Activated CD8-positive, alpha-beta memory T cell treated with anti-CD3 and anti-CD28 coated beads for 24 hours (primary cell): Measurements from ENCODE around the gene FXYD7.
"Not testable (repeated sequence)": the region's sequence is repeated elsewhere in the genome, so short reads cannot be mapped to it uniquely, and the experiment has no call there.

Source experiments
- DNase-seq: peaks from one replicate; pipeline ENCODE4 v3.0.0-alpha.2; 2020

The FXYD7 gene

DNA sequence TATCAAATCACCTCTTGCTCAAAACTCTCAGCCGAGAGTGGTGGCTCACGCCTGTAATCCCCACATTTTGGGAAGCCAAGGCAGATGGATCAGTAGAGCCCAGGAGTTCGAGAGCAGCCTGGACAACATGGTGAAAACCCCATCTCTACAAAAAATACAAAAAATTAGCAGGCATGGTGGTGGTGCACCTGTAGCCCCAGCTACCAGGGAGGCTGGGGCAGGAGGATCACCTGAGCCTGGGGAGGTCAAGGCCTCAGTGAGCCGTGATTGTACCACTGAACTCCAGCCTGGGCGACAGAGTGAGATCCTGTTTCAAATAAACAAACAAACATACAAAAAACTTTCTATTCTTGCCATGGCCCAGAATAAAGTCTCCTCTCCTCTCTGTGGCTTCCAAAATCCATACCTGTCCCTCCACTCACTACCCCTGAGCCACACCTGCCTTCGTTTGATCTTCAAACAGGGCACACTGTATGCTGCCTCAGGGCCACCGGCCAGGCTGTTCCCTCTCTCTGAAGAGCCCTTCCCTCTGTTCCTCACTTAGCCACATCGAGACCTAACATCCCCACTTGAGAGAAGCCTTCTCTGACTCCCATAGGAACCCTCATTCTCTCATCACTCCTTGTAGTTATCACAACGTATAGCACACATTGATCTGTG lies 14.5 kb upstream of the FXYD7 start:
- DNase-seq, result no peak

DNA sequence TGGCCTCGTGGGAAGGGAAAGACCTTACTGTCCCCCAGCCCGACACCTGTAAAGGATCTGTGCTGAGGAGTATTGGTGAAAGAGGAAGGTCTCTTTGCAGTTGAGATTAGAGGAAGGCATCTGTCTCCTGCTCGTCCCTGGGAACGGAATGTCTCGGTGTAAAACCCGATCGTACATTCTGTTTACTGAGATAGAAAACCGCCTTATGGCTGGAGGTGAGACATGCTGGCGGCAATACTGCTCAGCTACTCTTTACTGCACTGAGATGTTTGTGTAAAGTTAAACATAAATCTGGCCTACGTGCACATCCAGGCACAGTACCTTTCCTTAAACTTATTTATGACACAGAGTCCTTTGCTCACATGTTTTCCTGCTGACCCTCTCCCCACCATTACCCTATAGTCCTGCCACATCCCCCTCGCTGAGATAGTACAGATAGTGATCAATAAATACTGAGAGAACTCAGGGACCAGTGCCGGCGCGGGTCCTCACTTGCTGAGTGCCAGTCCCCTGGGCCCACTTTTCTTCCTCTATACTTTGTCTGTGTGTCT lies 13.3 kb upstream of the FXYD7 start:
- not testable (repeated sequence) for DNase-seq

DNA sequence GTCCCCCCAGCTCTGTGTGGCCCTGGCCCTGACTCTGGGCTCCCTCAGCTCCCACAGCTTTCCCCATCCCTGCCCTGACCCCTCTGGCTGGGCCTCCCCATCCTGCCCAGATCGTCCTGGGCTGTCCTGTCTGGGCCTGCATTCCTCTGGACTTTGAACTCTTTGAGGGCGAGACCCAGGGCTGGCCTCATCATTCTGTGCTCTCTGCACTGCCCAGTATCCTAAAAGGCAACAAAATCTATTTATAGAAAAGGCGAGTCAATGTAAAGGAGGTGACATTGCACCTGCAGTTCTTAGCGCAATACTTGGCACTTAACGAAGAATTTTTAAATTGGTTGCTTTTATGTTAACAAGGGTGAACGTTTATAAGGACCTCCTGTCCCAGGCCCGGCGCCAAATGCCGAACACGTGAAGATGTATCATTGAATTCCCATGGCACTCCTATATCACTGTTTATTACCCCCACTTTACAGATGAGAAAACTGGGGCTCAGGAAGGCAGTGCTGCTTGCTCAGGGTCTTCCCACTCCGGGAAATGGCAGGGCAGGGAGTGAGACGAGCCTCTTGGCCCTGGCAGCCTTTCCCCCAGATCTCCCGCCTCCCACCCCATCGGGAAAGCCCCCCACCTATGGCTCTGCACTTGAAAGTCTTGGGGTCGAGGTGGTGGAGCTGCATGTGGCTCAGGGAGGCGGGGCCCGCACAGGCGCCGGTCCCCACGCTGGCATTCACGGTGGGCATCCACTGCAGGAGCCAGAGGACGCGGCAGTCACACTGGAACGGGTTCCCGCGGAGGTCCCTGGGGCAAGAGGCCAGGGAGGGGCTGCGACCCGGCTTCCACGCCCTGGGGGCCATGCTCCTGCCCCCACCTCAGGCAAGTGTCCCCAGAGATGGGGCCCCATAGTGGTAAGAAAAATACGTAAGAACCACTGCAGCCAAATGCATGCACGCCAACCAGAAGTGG lies 12.0 kb upstream of the FXYD7 start:
- DNase-seq, result no peak

DNA sequence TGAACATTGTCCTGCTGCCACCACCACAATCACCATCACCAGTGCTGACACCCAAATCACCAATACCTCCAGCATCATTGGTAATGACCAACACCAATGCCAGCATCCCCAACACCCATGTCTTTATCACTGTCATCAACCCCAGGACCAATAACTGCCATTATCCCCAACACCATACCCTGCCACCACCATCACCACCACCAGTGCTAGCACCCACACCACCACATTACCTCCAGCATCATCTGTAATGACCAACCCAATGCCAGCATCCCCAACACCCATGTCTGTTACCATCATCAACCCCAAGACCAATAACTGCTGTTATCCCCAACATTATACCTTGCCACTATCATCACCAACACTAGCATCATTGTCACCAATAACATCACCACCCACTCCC lies 10.8 kb upstream of the FXYD7 start:
- no peak for DNase-seq

DNA sequence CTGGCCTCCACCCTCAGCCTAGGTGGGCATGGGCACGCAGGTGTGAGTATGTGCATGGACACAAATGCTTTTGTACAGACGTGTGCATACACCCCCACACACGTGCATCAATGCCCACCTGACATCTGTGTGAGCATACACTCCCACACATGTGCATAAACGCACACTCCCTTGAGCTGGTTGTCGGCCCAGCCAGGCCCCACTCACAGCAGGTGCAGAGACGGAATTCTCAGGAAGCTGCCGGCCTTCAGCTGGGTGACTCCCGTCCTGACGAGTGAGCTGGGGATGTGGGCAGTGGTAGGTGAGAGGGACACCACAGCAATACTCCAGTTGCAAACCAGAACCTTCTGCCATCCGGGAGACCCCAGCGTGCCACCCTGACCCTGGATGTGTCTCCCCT lies 9.2 kb upstream of the FXYD7 start:
- DNase-seq, result no peak

DNA sequence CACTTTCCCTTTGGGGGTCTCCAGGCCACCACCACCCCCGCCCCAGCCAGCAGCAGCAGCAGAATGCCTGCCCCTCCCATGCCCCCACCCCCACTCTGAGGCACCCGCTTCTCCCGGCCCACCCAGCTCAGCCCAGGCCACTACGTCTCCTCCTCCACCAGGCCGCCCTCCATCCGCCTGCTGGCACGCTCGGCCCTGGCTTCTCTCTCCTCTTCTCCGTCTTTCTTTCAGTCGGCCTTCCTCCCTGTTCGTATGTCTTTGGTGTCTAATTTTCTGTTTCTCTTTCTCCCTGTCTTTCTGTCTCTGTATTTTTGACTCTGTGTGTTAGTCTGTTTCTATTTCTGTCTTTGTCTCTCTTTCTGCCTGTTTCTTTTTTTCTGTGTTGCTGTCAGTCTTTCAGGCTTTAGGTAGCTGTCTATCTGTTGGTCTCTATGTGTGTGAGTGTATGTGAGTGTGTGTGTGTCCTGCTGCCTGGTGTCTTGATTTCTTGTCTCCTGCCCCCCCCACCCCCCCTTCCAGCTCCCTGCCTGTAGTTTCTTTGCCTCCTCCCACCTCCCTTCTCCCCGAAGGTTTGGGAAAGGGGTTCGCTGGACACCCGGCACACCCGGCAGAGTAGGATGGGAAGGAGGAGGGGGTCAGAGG lies 8.3 kb upstream of the FXYD7 start, which contains the start of gene LGI4:
LGI4 (minus strand) TSS at position 459 of the 642 bp plus-strand sequence; CDS start at position 80, 379 bp downstream.
- no peak for DNase-seq

DNA sequence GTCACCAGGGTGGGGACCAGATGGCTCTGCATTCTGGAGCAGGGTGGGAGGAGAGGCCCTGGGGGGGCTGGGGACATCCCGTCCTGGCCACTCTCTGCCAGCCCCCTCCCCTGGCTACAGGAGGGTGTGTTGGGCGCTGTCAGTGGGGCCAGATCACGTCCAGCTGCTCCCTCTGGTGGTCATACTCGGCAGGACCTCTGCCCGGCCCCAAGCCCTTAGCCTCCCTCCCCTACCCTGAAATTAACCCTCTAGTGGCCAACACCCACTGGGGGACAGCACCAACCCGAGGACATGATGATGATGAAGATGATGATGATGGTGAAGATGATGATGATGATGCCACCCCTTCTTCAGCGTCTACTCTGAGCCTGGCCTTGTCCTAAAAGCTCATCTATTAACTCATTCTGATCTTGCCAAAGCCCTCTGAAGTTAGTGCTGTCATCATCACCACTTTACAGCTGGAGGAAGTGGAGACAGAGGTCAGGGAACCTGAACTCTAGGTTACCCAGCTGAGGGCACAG lies 7.6 kb upstream of the FXYD7 start:
- DNase-seq, result peak; percentile 83

DNA sequence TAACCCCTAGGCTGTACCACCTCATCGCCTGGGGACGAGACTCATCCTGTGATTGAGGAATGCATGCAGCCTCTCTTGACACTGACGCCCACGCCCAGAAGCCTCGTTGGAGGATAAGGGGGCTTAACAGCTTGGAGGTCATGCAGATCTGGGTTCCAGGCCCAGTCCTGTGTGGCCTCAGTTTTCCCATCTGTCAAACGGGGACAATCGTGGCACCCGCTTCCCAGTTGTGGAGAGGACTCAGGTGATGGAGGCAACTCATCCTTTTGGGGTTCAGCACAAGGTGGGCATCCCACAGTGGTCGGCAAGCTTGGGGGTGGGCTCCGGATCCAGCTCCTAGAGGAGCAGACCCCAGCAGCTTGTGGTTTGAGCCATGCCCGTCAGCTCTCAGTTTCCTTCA lies 6.8 kb upstream of the FXYD7 start:
- no peak for DNase-seq

DNA sequence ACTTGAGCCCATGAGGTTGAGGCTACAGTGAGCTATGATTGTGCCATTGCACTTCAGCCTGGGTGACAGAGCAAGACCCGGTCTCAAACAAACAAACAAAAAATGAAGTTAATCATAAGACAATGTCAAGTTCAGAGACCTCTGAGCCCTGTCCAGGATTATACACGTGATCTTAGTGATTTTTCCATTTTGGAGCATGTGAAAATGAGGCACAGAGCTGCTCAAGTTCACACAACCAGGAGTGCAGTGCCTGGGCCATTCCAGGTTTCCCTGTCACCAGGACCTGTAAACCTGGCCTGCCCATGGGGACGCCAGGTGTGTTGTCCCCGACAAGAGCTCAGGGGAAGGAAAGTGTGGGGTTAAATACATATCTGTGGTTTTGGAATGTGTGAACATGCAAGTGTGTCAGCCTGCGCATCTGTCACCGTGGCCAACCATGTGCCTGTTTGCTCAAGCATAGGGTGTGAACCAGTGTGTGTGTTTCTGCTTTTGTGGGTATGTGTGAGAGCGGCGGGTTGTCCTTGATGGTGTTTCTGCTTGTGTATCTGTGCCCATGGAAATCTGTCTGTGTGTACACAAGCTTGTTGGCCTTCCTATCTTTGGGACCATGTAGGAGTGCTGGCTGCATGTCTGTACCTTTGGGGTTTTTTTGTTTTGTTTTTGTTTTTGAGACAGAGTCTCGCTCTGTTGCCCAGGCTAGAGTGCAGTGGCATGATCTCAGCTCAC lies 5.9 kb upstream of the FXYD7 start:
- no peak for DNase-seq

DNA sequence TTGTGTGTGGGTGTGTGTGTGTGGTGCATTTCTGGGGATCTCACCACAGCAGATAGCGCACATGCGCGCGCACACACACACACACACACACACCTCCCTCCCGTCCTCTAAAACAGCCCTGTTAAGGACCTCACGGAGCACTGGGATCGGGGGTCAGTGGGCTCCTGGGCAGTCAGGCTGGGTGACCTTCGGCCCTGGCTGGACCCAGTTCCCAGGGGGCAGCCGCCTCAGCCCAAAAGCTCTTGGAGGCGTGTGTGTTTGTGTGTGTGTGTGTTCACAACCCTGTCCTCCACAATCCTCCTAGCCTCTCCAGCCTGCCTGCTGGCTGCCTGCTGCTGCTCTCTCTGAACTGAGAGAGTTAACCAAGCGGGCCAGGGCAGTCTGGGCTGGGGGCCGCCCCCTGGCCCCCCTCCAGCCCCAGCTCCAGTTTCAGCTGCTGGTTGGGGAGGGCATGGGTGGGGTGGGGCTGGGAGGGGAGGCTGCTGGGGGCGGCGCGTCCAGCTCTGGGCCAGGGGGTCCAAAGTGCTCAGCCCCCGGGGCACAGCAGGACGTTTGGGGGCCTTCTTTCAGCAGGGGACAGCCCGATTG lies 4.7 kb upstream of the FXYD7 start, which contains the start of gene FXYD1:
FXYD1 (plus strand) TSS at position 520 of the 588 bp plus-strand sequence. CDS start 1,256 bp downstream, outside the sequence.
- DNase-seq, result no peak

DNA sequence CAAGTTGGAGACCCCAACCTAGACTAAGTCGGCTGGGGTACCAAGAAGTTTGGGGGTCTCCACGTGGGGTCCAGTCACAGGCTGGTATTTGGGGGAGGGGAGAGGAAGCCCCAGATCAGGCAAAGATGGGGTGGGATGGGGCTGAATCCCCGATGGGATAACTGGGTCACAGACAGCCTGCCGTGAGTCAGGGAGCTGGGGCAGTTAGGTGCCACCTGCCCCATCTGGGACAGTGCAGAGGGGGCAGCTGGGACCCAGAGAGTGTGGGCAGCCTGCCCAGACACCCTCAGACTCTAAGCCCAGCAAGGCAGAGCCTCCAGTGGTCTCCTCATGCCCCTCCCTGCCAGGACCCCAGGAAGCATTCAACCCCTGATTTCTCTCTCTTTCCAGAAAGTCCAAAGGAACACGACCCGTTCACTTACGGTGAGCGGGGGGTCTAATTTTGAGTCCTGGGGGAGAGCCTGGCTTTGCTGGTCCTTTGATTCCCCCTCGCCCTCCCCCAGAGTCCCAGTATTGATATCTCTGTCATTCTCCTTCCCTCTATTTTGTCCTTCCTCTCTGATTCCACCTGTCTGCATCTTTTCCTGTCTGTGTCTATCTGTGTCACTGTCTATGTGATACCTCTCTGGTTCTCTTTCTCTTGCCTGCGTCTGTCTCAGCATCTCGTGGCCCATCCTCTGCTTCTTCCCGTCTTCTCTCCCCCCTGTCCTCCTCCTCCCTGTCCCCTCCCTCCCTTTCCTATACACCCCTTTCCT lies 2.7 kb upstream of the FXYD7 start:
- no peak for DNase-seq

DNA sequence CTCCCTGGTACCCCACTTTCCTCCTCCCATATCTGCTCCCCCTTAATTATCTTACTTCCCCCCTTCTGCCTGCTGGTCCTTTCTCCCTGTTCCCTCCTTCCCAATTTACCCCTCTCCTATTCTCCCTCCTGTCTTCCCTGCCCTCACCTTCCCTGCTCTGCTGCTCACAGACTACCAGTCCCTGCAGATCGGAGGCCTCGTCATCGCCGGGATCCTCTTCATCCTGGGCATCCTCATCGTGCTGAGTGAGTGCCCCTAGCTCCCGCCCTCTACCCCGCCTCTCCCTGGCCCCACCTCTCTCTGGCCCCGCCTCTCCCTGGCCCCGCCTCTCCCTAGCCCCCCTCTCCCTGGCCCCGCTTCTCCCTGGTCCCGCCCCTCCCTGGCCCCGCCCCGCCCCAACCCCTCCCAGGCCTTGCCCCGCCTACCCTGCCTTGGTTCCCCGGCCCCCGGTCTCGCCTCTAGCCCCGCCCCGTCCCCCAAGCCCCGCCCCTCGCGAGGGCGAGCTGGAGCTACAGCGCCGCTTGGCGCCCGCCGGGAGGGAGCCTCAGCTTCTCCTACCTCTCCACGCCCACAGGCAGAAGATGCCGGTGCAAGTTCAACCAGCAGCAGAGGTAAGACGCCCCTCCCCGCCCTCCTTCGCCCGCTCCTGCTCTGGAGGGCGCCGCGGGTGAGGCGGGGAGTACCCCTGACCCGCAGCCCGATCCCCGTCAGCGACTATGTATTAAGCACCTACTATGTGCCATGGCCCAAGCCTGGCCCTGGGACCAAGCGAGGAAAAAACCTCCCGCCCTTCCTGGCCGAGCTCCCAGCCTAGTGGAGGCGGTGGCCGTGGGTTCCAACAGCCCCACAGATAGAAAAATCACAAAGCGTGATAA lies 1.9 kb upstream of the FXYD7 start:
- DNase-seq, result peak; percentile 98

DNA sequence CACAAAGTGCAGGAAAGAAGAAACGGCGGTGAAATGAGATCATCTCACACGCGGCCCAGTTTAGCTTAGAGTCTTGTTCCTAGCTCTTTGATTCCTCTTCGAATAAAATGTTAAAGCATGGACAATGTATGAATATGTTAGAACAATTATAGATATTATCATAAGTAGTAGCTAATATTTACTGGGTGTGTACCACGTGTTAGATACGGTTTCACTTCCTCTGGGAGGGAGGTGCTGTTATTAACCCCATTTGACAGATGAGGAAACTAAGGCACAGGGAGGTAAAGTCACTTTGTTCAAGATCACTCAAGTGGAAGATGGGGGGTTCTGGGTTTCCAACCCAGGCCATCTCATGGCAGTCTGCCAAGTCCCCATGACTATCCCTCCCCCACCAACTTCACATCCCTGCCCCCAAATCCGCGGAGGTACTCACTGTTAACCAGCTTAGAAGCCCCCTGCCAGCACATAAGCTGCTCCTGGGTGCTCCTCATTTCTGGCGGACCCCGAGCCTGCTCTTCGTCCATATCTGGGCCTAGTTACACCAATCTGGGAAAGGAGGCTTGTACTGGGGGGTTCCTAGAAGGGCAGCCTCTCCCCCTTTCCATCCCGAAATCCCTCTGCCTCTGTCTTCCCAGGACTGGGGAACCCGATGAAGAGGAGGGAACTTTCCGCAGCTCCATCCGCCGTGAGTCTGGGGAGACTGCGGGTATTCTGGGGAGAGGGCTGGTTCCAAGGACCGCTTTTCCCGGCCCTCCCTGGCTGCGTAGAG lies 1.0 kb upstream of the FXYD7 start:
- no peak for DNase-seq

DNA sequence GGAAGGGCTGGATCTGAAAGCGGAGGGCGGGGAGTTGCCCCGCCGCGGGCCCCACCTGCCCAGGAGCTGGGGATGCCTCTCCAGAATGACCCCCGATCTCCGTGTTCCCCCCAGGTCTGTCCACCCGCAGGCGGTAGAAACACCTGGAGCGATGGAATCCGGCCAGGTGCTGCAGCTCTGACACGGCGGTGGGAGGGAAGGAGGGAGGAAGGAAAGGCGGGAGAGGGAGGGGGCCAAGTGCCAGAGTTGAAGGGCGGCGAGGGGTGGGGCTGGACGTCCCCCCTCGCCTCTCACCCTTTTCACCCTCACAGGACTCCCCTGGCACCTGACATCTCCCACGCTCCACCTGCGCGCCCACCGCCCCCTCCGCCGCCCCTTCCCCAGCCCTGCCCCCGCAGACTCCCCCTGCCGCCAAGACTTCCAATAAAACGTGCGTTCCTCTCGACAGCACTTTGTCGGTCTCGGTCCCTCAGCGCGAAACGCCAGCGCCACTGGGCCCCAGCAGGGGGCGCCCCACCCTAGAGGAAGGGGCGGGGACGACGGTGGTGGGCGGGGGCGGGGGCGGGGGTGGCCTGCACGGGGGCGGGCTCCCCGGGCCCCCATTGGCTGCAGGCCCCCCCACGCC lies 337 bp upstream of the FXYD7 start:
- DNase-seq, result peak; percentile 87

DNA sequence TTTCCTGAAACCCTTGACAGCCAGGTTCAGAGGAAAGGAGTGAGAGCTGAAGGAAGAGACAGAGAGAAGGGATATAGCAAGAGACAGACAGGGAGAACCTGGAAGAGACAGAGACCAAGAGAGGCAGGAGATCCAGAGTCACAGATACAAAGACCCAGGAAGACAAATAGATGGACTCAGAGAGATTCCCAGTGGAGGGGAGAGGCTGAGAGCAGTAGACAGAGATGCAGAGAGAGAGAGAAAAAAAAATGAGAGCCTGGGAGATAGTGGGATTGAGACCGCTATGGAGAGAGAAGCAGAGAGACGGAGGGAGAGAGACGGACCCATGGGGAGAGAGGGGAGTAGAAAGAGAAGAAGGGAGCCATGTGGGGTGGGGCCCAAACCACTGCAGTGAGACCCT lies 763 bp downstream of the FXYD7 start:
- no peak for DNase-seq

DNA sequence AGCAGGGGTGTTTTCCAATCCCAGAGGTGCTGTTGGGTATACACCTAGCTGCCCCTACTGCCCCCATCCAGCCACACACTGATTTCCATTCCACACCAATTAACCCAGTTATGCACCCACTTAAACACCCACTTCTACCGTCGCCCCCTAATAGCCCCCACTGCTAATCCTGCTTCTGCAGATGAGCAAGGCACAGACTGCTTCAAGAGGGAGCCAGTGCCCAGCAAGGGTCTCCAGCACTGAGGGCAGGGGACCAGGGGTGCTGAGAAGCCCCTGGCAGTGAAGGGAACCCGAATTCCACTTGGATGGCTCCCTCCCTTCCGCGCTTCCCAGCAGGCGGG lies 1.2 kb downstream of the FXYD7 start:
- no peak for DNase-seq

DNA sequence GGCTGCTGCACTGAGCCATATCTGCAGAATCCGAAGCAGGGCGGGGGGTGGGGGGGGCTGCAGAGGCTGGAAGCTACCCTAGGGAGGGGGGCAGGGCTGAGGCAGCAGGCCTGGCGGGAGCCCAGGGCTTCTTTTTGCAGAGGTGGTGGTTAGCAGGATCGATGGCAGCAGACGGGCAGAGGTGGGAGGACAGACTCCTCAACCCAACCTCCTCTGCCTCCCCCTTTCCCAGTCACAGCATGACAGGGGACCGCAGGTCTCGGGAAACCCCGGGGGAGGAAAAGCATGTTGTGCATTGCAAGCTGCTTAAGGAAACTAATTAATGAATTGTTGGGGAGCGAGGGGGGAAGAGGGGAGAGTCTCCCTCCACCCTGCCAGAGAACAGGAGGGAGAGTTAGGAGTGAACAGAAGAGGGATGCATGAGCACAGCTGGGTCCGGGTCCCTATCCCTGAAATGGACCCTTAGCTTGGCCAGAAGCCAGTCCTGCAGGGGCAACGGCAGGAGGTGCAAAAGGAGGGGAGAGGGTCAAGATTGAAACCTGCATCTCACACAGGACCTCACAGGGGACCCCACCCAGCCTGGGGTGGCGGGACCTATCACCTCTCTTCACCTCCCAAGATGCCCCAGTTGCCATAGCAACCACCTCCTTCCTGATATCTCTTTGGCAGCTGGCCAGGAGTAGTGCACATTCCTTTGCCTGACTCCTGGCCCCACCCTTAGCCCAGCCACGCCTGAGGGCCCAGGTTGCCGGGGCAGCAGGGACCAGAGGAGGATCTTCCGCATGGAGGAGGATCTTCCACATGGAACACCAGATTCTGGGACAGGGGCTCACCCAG lies 1.8 kb downstream of the FXYD7 start:
- no peak for DNase-seq
